Measurements from ENCODE around the gene MATN4.

DNA sequence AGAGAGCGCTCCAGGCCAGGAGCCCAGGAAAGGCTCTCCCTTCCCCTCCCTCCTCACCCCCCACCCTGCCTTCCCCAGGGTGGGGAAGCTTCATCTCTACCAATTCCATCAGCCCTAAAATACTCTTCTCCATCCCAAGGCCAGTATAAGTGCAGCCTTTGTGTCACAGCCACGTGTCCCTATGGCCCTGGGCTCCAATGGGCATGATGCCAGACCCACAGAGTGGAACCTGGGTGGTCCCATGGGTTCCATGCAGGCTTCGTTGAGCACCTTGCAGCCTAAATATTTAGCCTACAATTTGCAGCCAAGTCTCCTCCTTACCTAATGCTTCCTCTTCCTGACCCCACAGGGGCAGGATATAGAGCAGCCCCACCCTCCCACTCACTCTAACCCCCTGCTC lies 976 bp upstream of the MATN4 start:
- TF ChIP-seq, protein P1, sequence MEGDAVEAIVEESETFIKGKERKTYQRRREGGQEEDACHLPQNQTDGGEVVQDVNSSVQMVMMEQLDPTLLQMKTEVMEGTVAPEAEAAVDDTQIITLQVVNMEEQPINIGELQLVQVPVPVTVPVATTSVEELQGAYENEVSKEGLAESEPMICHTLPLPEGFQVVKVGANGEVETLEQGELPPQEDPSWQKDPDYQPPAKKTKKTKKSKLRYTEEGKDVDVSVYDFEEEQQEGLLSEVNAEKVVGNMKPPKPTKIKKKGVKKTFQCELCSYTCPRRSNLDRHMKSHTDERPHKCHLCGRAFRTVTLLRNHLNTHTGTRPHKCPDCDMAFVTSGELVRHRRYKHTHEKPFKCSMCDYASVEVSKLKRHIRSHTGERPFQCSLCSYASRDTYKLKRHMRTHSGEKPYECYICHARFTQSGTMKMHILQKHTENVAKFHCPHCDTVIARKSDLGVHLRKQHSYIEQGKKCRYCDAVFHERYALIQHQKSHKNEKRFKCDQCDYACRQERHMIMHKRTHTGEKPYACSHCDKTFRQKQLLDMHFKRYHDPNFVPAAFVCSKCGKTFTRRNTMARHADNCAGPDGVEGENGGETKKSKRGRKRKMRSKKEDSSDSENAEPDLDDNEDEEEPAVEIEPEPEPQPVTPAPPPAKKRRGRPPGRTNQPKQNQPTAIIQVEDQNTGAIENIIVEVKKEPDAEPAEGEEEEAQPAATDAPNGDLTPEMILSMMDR (conservative IDR thresholded peaks at IDR 0.05): no peak
- no peak for TF ChIP-seq ZFX (IDR thresholded peaks at IDR 0.05)

Data from C4-2B (cell line).